ENCODE data around the gene XPC.

XPC gene

DNA sequence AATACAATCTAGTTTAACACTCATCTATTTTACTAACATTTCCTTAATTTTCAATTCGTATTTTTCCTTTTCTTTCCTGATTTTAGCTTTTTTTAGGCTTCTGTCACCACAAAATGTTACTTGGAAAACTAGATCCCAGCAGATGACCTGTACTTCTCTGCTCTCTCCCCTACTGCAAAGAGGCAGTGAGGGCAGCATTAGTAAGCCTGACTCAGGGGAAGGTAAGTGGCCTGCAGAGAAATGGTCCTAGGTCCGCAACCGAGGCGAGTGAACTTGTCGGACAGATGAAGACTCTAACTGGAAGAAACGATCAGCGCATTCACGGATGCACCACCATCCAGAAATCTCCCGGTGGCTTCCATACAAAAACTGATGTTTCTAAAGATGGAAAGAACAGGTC lies 33.2 kb downstream of the XPC start:
- TF ChIP-seq, protein P1, sequence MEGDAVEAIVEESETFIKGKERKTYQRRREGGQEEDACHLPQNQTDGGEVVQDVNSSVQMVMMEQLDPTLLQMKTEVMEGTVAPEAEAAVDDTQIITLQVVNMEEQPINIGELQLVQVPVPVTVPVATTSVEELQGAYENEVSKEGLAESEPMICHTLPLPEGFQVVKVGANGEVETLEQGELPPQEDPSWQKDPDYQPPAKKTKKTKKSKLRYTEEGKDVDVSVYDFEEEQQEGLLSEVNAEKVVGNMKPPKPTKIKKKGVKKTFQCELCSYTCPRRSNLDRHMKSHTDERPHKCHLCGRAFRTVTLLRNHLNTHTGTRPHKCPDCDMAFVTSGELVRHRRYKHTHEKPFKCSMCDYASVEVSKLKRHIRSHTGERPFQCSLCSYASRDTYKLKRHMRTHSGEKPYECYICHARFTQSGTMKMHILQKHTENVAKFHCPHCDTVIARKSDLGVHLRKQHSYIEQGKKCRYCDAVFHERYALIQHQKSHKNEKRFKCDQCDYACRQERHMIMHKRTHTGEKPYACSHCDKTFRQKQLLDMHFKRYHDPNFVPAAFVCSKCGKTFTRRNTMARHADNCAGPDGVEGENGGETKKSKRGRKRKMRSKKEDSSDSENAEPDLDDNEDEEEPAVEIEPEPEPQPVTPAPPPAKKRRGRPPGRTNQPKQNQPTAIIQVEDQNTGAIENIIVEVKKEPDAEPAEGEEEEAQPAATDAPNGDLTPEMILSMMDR (IDR thresholded peaks at IDR 0.05), result no peak

DNA sequence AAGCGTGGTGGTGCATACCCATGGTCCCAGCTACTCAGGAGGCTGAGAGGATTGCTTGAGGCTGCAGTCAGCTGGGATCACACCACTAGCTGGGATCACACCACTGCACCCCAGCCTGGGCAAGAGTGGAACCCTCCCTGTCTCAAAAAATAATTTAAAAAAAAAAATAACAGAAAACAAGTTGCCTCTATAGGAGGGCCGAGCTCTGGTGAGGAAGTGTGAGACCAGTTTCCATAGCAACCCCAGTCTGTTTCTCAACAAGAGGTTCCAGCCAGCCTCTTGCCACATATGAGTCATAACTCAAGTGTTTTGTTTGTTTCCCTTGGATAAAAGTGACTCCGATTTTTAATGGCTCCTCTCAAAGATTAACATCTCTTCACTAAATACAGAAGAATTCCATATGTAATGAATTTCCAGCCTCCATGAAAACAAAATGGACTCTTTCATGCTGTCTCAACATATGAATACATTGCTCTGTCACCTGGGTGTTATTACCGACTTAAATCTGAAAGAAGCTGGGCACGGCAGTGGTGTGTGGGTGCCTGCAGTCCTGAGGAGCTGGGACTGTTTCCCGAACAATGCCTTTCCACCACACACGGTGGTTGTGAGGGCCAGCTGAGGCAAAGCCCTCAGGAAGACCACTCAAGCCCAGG lies 33.9 kb downstream of the XPC start:
- TF ChIP-seq, protein P1 (IDR thresholded peaks at IDR 0.05), result no peak

DNA sequence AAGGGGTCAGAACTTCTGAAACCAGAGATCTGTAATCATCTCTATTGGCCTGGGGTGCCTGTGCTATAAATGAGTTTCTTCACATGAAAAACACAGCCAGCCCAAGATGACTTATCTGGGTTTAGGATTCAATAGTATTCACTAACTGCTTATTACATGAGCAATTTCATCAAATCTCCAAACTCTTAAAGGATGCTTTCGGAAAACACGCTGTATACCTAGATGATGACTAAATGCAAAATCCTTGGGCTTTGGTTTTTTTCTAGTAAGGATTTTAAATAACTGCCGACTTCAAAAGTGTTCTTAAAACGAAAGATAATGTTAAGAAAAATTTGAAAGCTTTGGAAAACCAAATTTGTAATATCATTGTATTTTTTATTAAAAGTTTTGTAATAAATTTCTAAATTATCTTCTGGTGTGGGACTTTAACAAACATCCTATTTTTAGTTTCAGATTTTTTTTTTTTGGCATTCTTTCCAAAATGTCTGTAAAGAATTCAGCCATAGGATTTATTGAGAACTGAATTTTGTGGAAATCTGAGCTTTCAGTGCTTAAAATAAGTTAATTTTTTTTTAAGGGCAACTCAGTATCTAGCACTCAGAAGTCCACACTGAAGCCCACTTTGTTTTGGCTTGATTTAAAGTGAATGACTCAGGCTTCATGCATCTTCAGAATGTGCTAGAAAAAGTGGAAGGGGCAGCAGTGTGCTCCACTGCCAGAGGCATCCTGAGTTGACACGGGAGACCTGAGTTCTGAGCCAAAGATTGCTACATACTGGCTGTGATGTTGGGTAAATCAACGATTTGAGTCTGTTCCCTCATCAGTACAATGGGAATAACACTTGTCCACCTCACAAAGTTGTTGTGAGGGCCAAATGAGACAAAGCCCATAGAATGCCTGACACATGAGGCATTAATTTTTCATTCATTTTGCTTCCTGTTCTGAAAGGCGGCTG lies 34.9 kb downstream of the XPC start:
- TF ChIP-seq, protein P1 (IDR thresholded peaks at IDR 0.05), result no peak

DNA sequence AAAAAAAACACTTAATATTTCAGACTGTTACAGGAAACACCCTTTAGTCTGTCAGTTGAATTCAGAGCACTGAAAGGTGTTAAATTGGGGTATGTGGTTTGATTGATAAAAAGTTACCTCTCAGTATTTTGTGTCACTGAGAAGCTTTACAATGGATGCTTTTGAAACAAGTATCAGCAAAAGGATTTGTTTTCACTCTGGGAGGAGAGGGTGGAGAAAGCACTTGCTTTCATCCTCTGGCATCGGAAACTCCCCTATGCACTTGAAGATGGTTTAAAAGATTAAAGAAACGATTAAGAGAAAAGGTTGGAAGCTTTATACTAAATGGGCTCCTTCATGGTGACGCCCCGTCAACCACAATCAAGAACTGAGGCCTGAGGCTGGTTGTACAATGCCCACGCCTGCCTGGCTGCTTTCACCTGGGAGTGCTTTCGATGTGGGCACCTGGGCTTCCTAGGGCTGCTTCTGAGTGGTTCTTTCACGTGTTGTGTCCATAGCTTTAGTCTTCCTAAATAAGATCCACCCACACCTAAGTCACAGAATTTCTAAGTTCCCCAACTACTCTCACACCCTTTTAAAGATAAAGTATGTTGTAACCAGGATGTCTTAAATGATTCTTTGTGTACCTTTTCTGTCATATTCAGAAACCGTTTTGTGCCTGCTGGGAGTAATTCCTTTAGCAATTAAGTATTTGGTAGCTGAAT lies 35.7 kb downstream of the XPC start:
- TF ChIP-seq, protein P1 (IDR thresholded peaks at IDR 0.05), result no peak

DNA sequence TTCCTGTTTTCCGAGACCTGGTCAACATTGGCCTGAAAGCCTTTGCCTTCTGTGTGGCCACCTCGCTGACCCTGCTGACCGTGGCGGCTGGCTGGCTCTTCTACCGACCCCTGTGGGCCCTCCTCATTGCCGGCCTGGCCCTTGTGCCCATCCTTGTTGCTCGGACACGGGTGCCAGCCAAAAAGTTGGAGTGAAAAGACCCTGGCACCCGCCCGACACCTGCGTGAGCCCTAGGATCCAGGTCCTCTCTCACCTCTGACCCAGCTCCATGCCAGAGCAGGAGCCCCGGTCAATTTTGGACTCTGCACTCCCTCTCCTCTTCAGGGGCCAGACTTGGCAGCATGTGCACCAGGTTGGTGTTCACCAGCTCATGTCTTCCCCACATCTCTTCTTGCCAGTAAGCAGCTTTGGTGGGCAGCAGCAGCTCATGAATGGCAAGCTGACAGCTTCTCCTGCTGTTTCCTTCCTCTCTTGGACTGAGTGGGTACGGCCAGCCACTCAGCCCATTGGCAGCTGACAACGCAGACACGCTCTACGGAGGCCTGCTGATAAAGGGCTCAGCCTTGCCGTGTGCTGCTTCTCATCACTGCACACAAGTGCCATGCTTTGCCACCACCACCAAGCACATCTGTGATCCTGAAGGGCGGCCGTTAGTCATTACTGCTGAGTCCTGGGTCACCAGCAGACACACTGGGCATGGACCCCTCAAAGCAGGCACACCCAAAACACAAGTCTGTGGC lies 36.6 kb downstream of the XPC start:
- TF ChIP-seq, protein P1 (IDR thresholded peaks at IDR 0.05), result no peak

DNA sequence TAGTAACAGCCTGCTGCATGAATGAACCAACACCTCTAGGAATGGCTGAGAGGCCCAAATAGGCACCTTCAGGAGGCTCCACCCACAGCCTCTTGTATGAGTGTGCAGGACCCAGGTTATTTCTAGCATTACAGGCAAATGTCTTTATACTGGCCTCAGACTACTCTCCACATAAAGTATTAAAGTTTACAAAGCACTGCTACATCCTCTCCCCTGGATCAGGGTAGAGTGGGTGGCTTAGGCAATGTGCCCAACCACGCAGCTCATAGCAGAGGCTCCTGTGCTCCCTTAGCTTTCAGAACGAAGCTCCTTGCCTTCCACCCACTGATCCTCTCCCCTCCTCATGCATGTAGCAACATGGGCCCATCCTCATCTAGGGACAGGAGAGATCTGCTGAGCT lies 37.3 kb downstream of the XPC start:
- TF ChIP-seq, protein P1 (IDR thresholded peaks at IDR 0.05), result no peak

DNA sequence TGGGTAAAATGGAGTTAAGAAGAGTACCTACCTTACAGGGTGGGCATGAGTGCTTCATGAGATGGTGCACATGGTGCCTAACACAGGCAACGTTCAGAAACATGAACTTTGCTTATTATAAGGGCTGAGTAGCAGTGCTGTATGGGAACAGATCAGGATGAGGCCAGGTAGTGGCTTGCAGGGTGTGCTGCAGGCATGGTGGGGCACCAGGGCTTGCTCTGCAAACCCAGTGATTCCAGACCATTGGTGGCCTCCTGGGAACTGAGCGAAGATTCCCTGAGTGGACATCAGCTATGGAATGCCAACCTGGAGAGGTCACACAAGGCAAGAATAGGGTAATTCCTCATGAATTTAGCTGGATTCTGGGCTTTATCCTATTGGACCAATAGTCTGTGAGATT lies 37.7 kb downstream of the XPC start:
- TF ChIP-seq, protein P1 (IDR thresholded peaks at IDR 0.05), result no peak

All from LNCAP (cell line).